Naive thymus-derived CD4-positive, alpha-beta T cell (primary cell): ENCODE data around the gene CD3G. TPM values are rescaled to one million over a fixed set of nuclear protein-coding genes. Genes with fewer than 3 reads are reported as not detected.
"Not testable (repeated sequence)": the region's sequence is repeated elsewhere in the genome, so short reads cannot be mapped to it uniquely, and the experiment has no call there.

ENCODE experiments used
- ATAC-seq: fragments of 150-1000 bp; cut with Tn5 transposase; 2 replicates; pipeline ENCODE4 v1.10.0; 2021; ENCODE audit warnings: mild to moderate bottlenecking, moderate library complexity
- CTCF ChIA-PET: fragments of 350-600 bp; sonication (Branson Sonifier 250); formaldehyde crosslinking; loops from one replicate; lab custom pipeline; 2021; ENCODE audit warnings: antibody characterized with exemption; lab: Charles Lee
- POLR2A ChIA-PET: fragments of 350-600 bp; sonication (Branson Sonifier 250); formaldehyde crosslinking; loops from one replicate; lab custom pipeline; 2021; ENCODE audit warnings: antibody characterized with exemption, inconsistent platforms; lab: Charles Lee
- DNase-seq, 9 donors: peaks; one replicate each; pipeline versions ENCODE4 v3.0.0 to v3.0.0-alpha.2; 2020 to 2022; ENCODE audit warnings: mixed read lengths in 1 of 9
- H3K27ac ChIP-seq: one replicate; pipeline ENCODE4 v1.7.0; 2013; ENCODE audit warnings: mild to moderate bottlenecking, low read depth, low read length, moderate library complexity
- H3K27me3 ChIP-seq, 2 donors: one replicate each; pipeline ENCODE4 v1.7.0; 2013; ENCODE audit warnings: low read length in 2 of 2, mild to moderate bottlenecking in 2 of 2, moderate library complexity in 2 of 2; ENCODE audit not compliant: control insufficient read depth in 2 of 2, insufficient read depth in 2 of 2
- H3K36me3 ChIP-seq, 3 experiments: 1 replicate in 2 of 3; 2 replicates in 1 of 3; pipeline ENCODE4 v1.7.0; 2013; ENCODE audit warnings: low read length in 3 of 3, mild to moderate bottlenecking in 3 of 3, moderate library complexity in 1 of 3; ENCODE audit not compliant: insufficient read depth in 3 of 3, control insufficient read depth in 2 of 3
- H3K4me1 ChIP-seq, 2 donors: one replicate each; pipeline ENCODE4 v1.7.0; 2013; ENCODE audit warnings: low read length in 2 of 2, mild to moderate bottlenecking in 2 of 2, moderate library complexity in 1 of 2; ENCODE audit not compliant: control insufficient read depth in 2 of 2, insufficient read depth in 2 of 2
- H3K4me3 ChIP-seq: 2 replicates; pipeline ENCODE4 v1.7.0; 2013; ENCODE audit warnings: mild to moderate bottlenecking, low read length
- H3K9me3 ChIP-seq, 3 experiments: 1 replicate in 2 of 3; 2 replicates in 1 of 3; pipeline ENCODE4 v1.7.0; 2013; ENCODE audit warnings: low read length in 3 of 3; ENCODE audit not compliant: control insufficient read depth in 2 of 3
- H3K27ac Mint-ChIP-seq, 9 donors: one replicate each; pipeline ENCODE4 v1.8.0; 2020 to 2022; ENCODE audit warnings: mixed read lengths in 9 of 9, mild to moderate bottlenecking in 8 of 9, moderate library complexity in 5 of 9, inconsistent platforms in 2 of 9
- H3K27me3 Mint-ChIP-seq, 5 donors: one replicate each; pipeline ENCODE4 v1.8.0; 2021 to 2022; ENCODE audit warnings: mixed read lengths in 5 of 5, mild to moderate bottlenecking in 1 of 5
- H3K36me3 Mint-ChIP-seq, 5 donors: one replicate each; pipeline ENCODE4 v1.8.0; 2020 to 2022; ENCODE audit warnings: mixed read lengths in 5 of 5, mild to moderate bottlenecking in 3 of 5, inconsistent platforms in 1 of 5
- H3K4me1 Mint-ChIP-seq, 7 donors: one replicate each; pipeline ENCODE4 v1.8.0; 2020 to 2022; ENCODE audit warnings: mixed read lengths in 7 of 7, mild to moderate bottlenecking in 3 of 7, inconsistent platforms in 1 of 7
- H3K4me3 Mint-ChIP-seq, 10 donors: one replicate each; pipeline ENCODE4 v1.8.0; 2020 to 2022; ENCODE audit warnings: mild to moderate bottlenecking in 10 of 10, mixed read lengths in 10 of 10, moderate library complexity in 6 of 10, inconsistent platforms in 2 of 10
- H3K9me3 Mint-ChIP-seq, 11 donors: one replicate each; pipeline ENCODE4 v1.8.0; 2020 to 2022; ENCODE audit warnings: mixed read lengths in 11 of 11, mild to moderate bottlenecking in 4 of 11, inconsistent platforms in 1 of 11, moderate library complexity in 1 of 11
- intact Hi-C, 2 donors: fragments of 100-400 bp; cut with micrococcal nuclease; formaldehyde crosslinking; loops; one replicate each; pipeline ENCODE4 v1.15.1; 2023
- polyA plus RNA-seq, 2 donors: library from polyadenylated mRNA; unstranded; fragments of 300-500 nt; fragmentation: Illumina TruSeq; gene quantifications; one replicate each; pipeline ENCODE4 v1.2.3, GENCODE V29; 2021
- total RNA-seq, 6 experiments: library from RNA in 5 of 6; stranded (reverse) in 5 of 6; gene quantifications; 1 replicate in 5 of 6; 2 replicates in 1 of 6; pipeline ENCODE4 v1.2.3 and lab custom pipeline; 2021 to 2026

CD3G gene
- total and polyA plus RNA-seq, 7 experiments from 2014 or later: 122 to 459 (median 197) TPM

- ChIA-PET POLR2A (interaction anchor here (0.6 to 4.4 kb wide), 21 partner anchors 9 to 693 kb away, joined by 3 to 36 read pairs (median 4); partner anchors contain the start of genes CENATAC, JAML, KMT2A and MPZL2), CTCF (interaction anchor here (0.6 to 8.6 kb wide), 10 partner anchors 9 to 106 kb away, joined by 3 to 90 read pairs (median 8); partner anchors contain the start of genes CD3D, CD3G, JAML and UBE4A)
- Histone ChIP-seq H3K4me3 (peak within 1 kb of the TSS; percentile 88), H3K4me1 (peaks cover 41 to 62% of the 10 kb centered on the region in 2 donors), H3K27me3 (no peaks in the 10 kb centered on the region), H3K27ac (peak within 1 kb of the TSS; percentile 92), H3K9me3 (no peaks in the 10 kb centered on the region), H3K36me3 (peaks cover 8% of the 10 kb centered on the region in 3 experiments)
- H3K36me3 Mint-ChIP-seq: peaks cover 10 to 45% (median 36%) of the 10 kb centered on the region in 5 donors
- no peaks in the 10 kb centered on the region for H3K9me3 Mint-ChIP-seq
- ATAC-seq: peak; percentile 83
- intact Hi-C loops: loop anchor here (1.0 to 5.0 kb wide), 11 partner anchors 8 to 263 kb away; partner anchors contain the start of genes KMT2A (in 2 of the 2), UBE4A (in 2 of the 2), CD3D (in 1 of the 2) and CD3G (in 1 of the 2)
- peak within 1 kb of the TSS; percentile 95 to 100 (median 99) for H3K4me3 Mint-ChIP-seq
- peak; percentile 31 to 83 (median 79) for DNase-seq
- peak within 1 kb of the TSS; percentile 97 to 100 (median 100) for H3K27ac Mint-ChIP-seq
- H3K27me3 Mint-ChIP-seq: no peaks in the 10 kb centered on the region
- peaks cover 54 to 91% (median 78%) of the 10 kb centered on the region in 7 donors for H3K4me1 Mint-ChIP-seq
Observed at GRCh38 chr11:118304568-118305248, 39.4 kb upstream of the CD3G start, which contains the start of gene CD3E. TSS of gene CD3E (plus strand) at chr11:118304730. CDS start at chr11:118304953, 223 bp downstream.

- H3K4me1 Mint-ChIP-seq: peaks cover 54 to 93% (median 79%) of the 10 kb centered on the region in 7 donors
- no peaks in the 10 kb centered on the region for H3K27me3 ChIP-seq
- H3K27ac ChIP-seq: peak overlapping the region; percentile 92
- peaks cover 0 to 3% (median 0%) of the 10 kb centered on the region in 11 donors for H3K9me3 Mint-ChIP-seq
- CTCF ChIA-PET: interaction anchor here (0.9 to 8.6 kb wide), 10 partner anchors 10 to 107 kb away, joined by 3 to 90 read pairs (median 6); partner anchors contain the start of genes CD3D, CD3G, JAML and UBE4A
- DNase-seq: peak in 7 of 9 donors; percentile 55 to 82 (median 77)
- intact Hi-C loops: loop anchor here (1.0 to 2.0 kb wide), 8 partner anchors 33 to 225 kb away; partner anchors contain the start of genes KMT2A (in 2 of the 2), CD3D (in 1 of the 2), CD3G (in 1 of the 2) and MPZL3 (in 1 of the 2)
- peak overlapping the region; percentile 88 for H3K4me3 ChIP-seq
- peak; percentile 72 for ATAC-seq
- H3K4me1 ChIP-seq: peaks cover 41 to 68% of the 10 kb centered on the region in 2 donors
- no peaks in the 10 kb centered on the region for H3K9me3 ChIP-seq
- no peaks in the 10 kb centered on the region for H3K27me3 Mint-ChIP-seq
- H3K4me3 Mint-ChIP-seq: peak overlapping the region; percentile 95 to 100 (median 99)
- POLR2A ChIA-PET: interaction anchor here (0.7 to 4.4 kb wide), 14 partner anchors 10 to 692 kb away, joined by 3 to 36 read pairs (median 4); partner anchors contain the start of genes CENATAC, JAML, KMT2A and UBE4A
- peak overlapping the region; percentile 97 to 100 (median 100) for H3K27ac Mint-ChIP-seq
- H3K36me3 Mint-ChIP-seq: peaks cover 10 to 53% (median 43%) of the 10 kb centered on the region in 5 donors
- H3K36me3 ChIP-seq: peaks cover 8 to 13% (median 8%) of the 10 kb centered on the region in 3 experiments
Observed at GRCh38 chr11:118305726-118306125, 38.4 kb upstream of the CD3G start.

- H3K27me3 ChIP-seq: no peaks in the 10 kb centered on the region
- H3K27ac Mint-ChIP-seq: peak overlapping the region; percentile 86 to 100 (median 99)
- H3K4me3 Mint-ChIP-seq: peak overlapping the region; percentile 83 to 100 (median 99)
- no peaks in the 10 kb centered on the region for H3K9me3 ChIP-seq
- H3K4me3 ChIP-seq: peak overlapping the region; percentile 59
- no peaks in the 10 kb centered on the region for H3K27me3 Mint-ChIP-seq
- H3K4me1 ChIP-seq: peaks cover 49 to 70% of the 10 kb centered on the region in 2 donors
- DNase-seq: peak in 2 of 9 donors; percentile 53 to 68
- ATAC-seq: no peak
- peaks cover 8 to 22% (median 15%) of the 10 kb centered on the region in 3 experiments for H3K36me3 ChIP-seq
- H3K4me1 Mint-ChIP-seq: peaks cover 58 to 93% (median 79%) of the 10 kb centered on the region in 7 donors
- H3K36me3 Mint-ChIP-seq: peaks cover 10 to 59% (median 44%) of the 10 kb centered on the region in 5 donors
- ChIA-PET CTCF (interaction anchor here (0.9 to 8.6 kb wide), 6 partner anchors 13 to 108 kb away, joined by 3 to 90 read pairs (median 6); partner anchors contain the start of genes CD3D and CD3G), POLR2A (interaction anchor here (0.6 to 4.4 kb wide), 7 partner anchors 11 to 353 kb away, joined by 3 to 36 read pairs (median 9); partner anchors contain the start of genes JAML and UBE4A)
- peak overlapping the region; percentile 92 for H3K27ac ChIP-seq
- intact Hi-C loops: no loop called here
- peaks cover 0 to 3% (median 0%) of the 10 kb centered on the region in 11 donors for H3K9me3 Mint-ChIP-seq
Observed at GRCh38 chr11:118306556-118306955, 37.6 kb upstream of the CD3G start.

GRCh38 chr11:118308995-118309528, 35.1 kb upstream of the CD3G start:
- Histone ChIP-seq H3K4me3 (peak overlapping the region; percentile 59), H3K27ac (peak overlapping the region; percentile 92), H3K36me3 (peaks cover 33 to 45% (median 37%) of the 10 kb centered on the region in 3 experiments), H3K4me1 (peaks cover 50 to 70% of the 10 kb centered on the region in 2 donors)
- intact Hi-C loops, H3K27me3 ChIP-seq, H3K9me3 Mint-ChIP-seq, ATAC-seq, H3K9me3 ChIP-seq, H3K27me3 Mint-ChIP-seq: not testable (repeated sequence)
- DNase-seq: peak in 1 of 9 donors; percentile 36
- Mint-ChIP-seq H3K27ac (peak overlapping the region; percentile 56 to 100 (median 99)), H3K36me3 (peaks cover 25 to 73% (median 65%) of the 10 kb centered on the region in 5 donors), H3K4me3 (peak overlapping the region; percentile 83 to 100 (median 99)), H3K4me1 (peaks cover 52 to 91% (median 78%) of the 10 kb centered on the region in 7 donors)
- ChIA-PET CTCF (interaction anchor here (0.7 to 2.9 kb wide), 10 partner anchors 11 to 754 kb away, joined by 3 to 22 read pairs (median 3); partner anchors contain the start of genes CD3D and CD3G), POLR2A (interaction anchor here (0.6 to 5.0 kb wide), 8 partner anchors 9 to 263 kb away, joined by 3 to 31 read pairs (median 3); partner anchors contain the start of genes ARCN1 and JAML)

- H3K9me3 Mint-ChIP-seq: peaks cover 0 to 3% (median 0%) of the 10 kb centered on the region in 11 donors
- no peaks in the 10 kb centered on the region for H3K27me3 ChIP-seq
- intact Hi-C loops: no loop called here
- peaks cover 48 to 76% of the 10 kb centered on the region in 2 donors for H3K4me1 ChIP-seq
- ATAC-seq: no peak
- peaks cover 24 to 76% (median 67%) of the 10 kb centered on the region in 5 donors for H3K36me3 Mint-ChIP-seq
- H3K27ac Mint-ChIP-seq: peak overlapping the region; percentile 26 to 100 (median 90)
- ChIA-PET POLR2A (interaction anchor here (0.6 to 5.0 kb wide), 3 partner anchors 10 to 68 kb away, joined by 3 to 31 read pairs (median 8); no protein-coding TSS in a partner anchor), CTCF (interaction anchor here (0.6 to 2.9 kb wide), 3 partner anchors 12 to 17 kb away, joined by 4 to 22 read pairs (median 9); no protein-coding TSS in a partner anchor)
- H3K27ac ChIP-seq: peak overlapping the region; percentile 46
- H3K9me3 ChIP-seq: no peaks in the 10 kb centered on the region
- no peak overlapping the region for H3K4me3 ChIP-seq
- H3K4me3 Mint-ChIP-seq: peak overlapping the region in 9 of 10 donors; percentile 6 to 95 (median 55)
- H3K4me1 Mint-ChIP-seq: peaks cover 57 to 91% (median 82%) of the 10 kb centered on the region in 7 donors
- peaks cover 37 to 56% (median 42%) of the 10 kb centered on the region in 3 experiments for H3K36me3 ChIP-seq
- H3K27me3 Mint-ChIP-seq: no peaks in the 10 kb centered on the region
- DNase-seq: no peak
Observed at GRCh38 chr11:118310271-118310670, 33.9 kb upstream of the CD3G start.
